Lung microvascular endothelial cell (primary cell): ENCODE measurements around the gene USP12. TPM values are rescaled to one million over a fixed set of nuclear protein-coding genes. Genes with fewer than 3 reads are reported as not detected.
"Not testable (repeated sequence)": the region's sequence is repeated elsewhere in the genome, so short reads cannot be mapped to it uniquely, and the experiment has no call there.

Experiments used
- DNase-seq, 2 donors: peaks; one replicate each; pipeline versions ENCODE4 v3.0.0 to v3.0.0-alpha.2; 2010; ENCODE audit warnings: low read depth in 2 of 2
- total RNA-seq: library from RNA; depleted of rRNA; stranded (reverse); fragments of >200 nt; gene quantifications from 2 replicates; pipeline ENCODE4 v1.2.1, GENCODE V29; 2014

The USP12 gene
- total RNA-seq, 1 donor from 2014 or later: 27.8 TPM

DNA sequence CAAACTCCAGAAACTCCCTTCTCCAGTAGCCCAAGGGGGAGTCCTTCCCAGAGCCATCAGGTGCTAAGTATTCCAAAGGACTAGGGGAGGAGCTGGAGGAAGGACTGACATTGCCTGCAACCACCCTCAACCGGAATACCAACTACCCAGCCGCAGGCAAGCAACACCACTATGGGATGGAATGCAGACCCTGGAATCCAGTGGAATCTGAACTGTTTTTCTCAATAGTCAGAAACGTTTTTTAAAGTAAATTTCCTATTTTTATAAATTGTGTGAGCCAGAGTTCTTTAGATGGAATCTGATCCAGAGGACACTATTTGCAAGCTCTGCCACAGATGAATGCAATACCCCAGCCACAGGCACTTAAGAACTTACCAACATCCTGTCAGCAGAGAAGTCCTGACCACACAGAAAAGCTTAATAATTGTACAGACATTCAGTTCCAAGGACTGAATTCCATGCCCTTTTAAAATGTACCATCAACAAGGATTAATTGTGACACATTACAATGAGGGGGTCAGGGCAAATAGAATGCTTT, 92.1 kb downstream of the USP12 start:
- no peak for DNase-seq

DNA sequence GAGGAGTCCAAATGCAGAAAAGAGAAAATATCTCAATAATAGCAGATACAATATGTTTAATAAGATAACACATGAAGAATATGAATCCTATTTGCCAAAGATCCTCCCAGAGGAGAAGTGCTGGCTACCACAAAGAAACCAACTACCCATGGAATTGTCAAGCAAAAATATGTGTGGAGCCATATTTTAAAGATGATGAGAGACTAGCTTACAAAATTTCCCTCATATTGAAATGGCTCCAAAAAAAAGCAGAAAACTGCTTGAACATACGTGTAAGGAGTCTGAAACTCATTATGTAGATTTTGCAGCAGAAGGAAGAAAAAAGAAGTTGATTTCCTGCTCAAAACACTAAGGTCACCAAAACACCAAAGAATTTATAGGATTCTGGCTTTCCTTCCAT, 94.2 kb downstream of the USP12 start:
- DNase-seq: no peak

- no peak for DNase-seq
Observed at GRCh38 chr13:27076421-27076820, 95.2 kb downstream of the USP12 start.

DNA sequence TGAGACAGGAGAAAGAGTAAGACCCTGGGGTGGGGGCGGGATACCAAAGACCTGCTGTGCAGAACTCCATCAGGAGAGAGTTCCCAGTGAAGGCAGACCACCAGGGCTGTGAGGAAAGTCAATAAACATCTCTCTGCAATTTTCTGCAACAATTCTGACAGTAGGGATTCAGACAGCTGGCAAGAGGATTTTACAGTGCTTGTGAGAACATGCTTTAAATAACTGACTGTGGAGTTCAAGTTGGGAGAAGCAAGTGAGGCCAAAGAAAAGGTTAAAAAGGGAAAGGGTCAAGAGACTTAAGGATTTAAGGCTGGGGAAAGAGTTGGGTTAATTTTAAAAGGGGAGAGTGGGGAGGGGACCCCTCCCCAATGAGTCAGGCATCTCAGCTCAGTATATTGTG, 98.4 kb downstream of the USP12 start:
- DNase-seq: no peak

- not testable (repeated sequence) for DNase-seq
Observed at GRCh38 chr13:27066123-27066522, 105.5 kb downstream of the USP12 start.

DNA sequence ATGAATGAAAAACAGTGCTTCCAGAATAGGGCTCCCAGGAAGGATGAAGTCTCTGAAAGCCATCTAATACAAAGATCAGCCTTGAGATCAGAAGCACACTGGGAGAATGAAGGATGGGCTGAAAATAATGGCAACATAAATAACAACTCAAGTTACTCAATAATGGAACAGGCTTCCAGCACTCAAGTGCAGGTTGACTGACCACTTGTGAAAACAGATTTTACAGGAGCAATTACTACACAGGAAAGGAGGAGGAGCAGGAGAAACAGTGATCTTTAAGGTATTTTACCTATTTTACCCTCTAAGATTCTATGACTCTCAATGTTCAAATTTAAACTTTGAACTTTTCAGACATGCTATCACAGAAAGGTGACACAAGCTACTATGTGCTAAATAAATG, 106.0 kb downstream of the USP12 start:
- no peak for DNase-seq

- no peak for DNase-seq
Observed at GRCh38 chr13:27064252-27064995, 107.2 kb downstream of the USP12 start.

- DNase-seq: no peak
Observed at GRCh38 chr13:27057817-27058216, 113.8 kb downstream of the USP12 start.

DNA sequence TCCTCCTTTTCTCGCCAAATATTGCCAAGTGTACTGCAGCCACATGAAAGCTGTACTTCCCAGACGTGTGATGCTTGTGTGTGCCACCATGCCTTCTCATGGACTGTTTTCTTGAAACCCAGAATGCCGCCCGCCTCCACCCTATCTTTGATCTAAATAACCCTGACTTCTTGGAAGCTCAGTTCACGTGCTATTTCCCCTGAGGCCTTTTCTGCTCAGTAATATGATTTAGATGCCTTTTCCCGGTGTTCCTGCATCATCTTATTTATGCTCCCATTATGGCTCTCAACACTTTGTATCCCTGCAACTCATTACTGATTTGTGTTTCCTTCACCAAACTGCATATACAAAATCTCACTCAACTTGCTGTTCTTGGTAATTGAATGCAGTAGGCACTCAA, 116.1 kb downstream of the USP12 start:
- DNase-seq: no peak

GRCh38 chr13:27054760-27055159, 116.9 kb downstream of the USP12 start:
- no peak for DNase-seq

- peak in 1 of 2 donors; percentile 70 for DNase-seq
Observed at GRCh38 chr13:27053902-27054595, 117.6 kb downstream of the USP12 start.

GRCh38 chr13:27053210-27053884, 118.3 kb downstream of the USP12 start:
- no peak for DNase-seq

DNA sequence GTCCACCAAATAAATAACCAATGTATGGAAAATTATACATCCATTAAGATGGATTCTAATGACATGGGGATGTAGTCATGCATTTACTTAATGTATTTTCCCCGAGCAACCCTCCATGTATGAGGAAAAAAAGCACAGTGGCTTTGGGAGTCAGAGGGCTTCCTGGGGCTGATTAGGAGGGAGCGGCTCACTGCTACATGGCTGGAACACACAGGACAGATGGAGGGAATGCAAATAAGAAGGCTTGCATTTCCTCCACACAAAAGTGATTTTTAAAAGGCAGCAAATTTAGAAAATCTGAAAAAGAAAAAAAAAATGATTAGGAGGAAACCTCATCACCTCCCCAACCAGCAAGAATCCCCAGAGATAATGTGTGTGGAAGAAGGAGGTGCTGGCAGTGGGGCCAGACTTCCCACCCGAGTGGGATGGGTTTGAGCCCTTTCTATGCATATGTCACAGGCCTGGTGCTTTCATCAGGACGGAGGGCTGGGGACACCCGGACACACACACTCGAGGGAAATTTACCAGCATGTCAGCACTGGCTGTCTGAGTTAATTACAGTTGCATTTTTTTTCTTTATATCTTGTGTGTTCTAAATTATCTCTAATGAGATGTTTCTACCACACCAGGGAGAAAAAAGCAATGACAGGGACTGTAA, 118.9 kb downstream of the USP12 start:
- DNase-seq: no peak

- no peak for DNase-seq
Observed at GRCh38 chr13:27047081-27047480, 124.5 kb downstream of the USP12 start.

- no peak for DNase-seq
Observed at GRCh38 chr13:27044837-27045570, 126.6 kb downstream of the USP12 start.

- DNase-seq: peak; percentile 77 to 92
Observed at GRCh38 chr13:27043013-27043412, 128.6 kb downstream of the USP12 start.

- DNase-seq: no peak
Observed at GRCh38 chr13:27041341-27041740, 130.3 kb downstream of the USP12 start.

- no peak for DNase-seq
Observed at GRCh38 chr13:27040826-27041108, 130.8 kb downstream of the USP12 start.

DNA sequence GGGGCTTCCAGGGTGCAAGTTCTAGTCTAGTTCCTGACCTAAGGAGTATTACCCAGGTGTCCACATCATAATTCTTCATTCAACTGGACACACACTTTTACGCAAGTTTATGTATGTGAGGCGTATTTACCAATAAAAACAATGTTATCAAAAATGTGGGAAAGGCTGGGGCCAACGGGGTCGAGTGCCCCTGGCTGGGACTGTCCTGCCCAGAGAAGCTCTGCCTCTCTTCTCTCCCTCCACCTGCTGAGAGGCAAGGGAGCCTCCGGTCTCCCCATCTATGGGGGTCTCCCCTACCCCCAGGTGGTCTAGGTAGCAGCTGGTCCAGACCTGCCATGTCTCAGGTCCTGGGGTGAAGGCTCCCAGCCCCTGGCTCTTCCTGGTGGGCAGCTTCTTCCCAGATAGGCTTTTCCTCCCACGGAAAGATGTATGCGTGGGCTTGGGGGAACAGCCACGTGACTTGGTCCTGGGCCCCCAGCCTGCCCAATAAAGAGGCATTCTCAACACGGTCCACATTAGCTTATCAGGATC, 132.4 kb downstream of the USP12 start:
- no peak for DNase-seq

- peak; percentile 80 to 82 for DNase-seq
Observed at GRCh38 chr13:27038323-27038722, 133.3 kb downstream of the USP12 start.

GRCh38 chr13:27037571-27037970, 134.0 kb downstream of the USP12 start:
- no peak for DNase-seq
